Measurements from ENCODE around the gene C5orf24. TPM values are rescaled to one million over a fixed set of nuclear protein-coding genes. Genes with fewer than 3 reads are reported as not detected.

Gene C5orf24
- total RNA-seq, 1 donor from 2014 or later, result 36.1 TPM

- no peak overlapping the region for H3K27ac Mint-ChIP-seq
- ATAC-seq (ENCODE audit: low read depth) (no peak), DNase-seq (no peak)
- H3K4me1 Mint-ChIP-seq, result peaks cover 14% of the 10 kb centered on the region
- H3K36me3 Mint-ChIP-seq (ENCODE audit: low read depth), result peaks cover 68% of the 10 kb centered on the region
- ChIA-PET CTCF (interaction anchor here (1.1 kb wide), 1 partner anchor 12 kb away, joined by 9 read pairs; no protein-coding TSS in a partner anchor), POLR2A (interaction anchor here (1.1 kb wide), 1 partner anchor 47 kb away, joined by 3 read pairs; the partner anchor contains the start of gene C5orf24)
- H3K27me3 Mint-ChIP-seq, result no peaks in the 10 kb centered on the region
- TF ChIP-seq CTCF (IDR thresholded peaks at IDR 0.05), result no peak
- no peak overlapping the region for H3K4me3 Mint-ChIP-seq
- intact Hi-C loops (cut with micrococcal nuclease), result no loop called here
- H3K9me3 Mint-ChIP-seq, result no peaks in the 10 kb centered on the region
Observed at GRCh38 chr5:134892282-134892681, 46.5 kb downstream of the C5orf24 start.

- intact Hi-C loops (cut with micrococcal nuclease), result no loop called here
- POLR2A ChIA-PET, result interaction anchor here (1.1 kb wide), 1 partner anchor 48 kb away, joined by 3 read pairs; the partner anchor contains the start of gene C5orf24
- DNase-seq, result no peak
- no peak for TF ChIP-seq CTCF (IDR thresholded peaks at IDR 0.05)
- no peak for ATAC-seq (ENCODE audit: low read depth)
- CTCF ChIA-PET, result no interaction called here
- Mint-ChIP-seq H3K27ac (no peak overlapping the region), H3K27me3 (no peaks in the 10 kb centered on the region), H3K36me3 (ENCODE audit: low read depth) (peaks cover 63% of the 10 kb centered on the region), H3K4me3 (no peak overlapping the region), H3K4me1 (peaks cover 14% of the 10 kb centered on the region), H3K9me3 (no peaks in the 10 kb centered on the region)
Observed at GRCh38 chr5:134892926-134893325, 47.2 kb downstream of the C5orf24 start.

GRCh38 chr5:134893748-134894505 is 48.2 kb downstream of the C5orf24 start:
- DNase-seq (no peak), ATAC-seq (ENCODE audit: low read depth) (no peak)
- Mint-ChIP-seq H3K4me1 (peaks cover 14% of the 10 kb centered on the region), H3K27ac (no peak overlapping the region), H3K27me3 (no peaks in the 10 kb centered on the region), H3K9me3 (no peaks in the 10 kb centered on the region), H3K36me3 (ENCODE audit: low read depth) (peaks cover 64% of the 10 kb centered on the region), H3K4me3 (no peak overlapping the region)
- ChIA-PET POLR2A (no interaction called here), CTCF (interaction anchor here (1.3 kb wide), 1 partner anchor 11 kb away, joined by 3 read pairs; the partner anchor contains the start of gene PCBD2)
- TF ChIP-seq CTCF (IDR thresholded peaks at IDR 0.05), result no peak
- intact Hi-C loops (cut with micrococcal nuclease), result no loop called here

- ATAC-seq (ENCODE audit: low read depth) (peak; percentile 16), DNase-seq (no peak)
- ChIA-PET POLR2A (interaction anchor here (0.7 to 4.9 kb wide), 7 partner anchors 25 to 530 kb away, joined by 3 to 55 read pairs (median 4); partner anchors contain the start of genes C5orf24, CAMLG, CDKN2AIPNL and TXNDC15), CTCF (interaction anchor here (0.6 to 1.2 kb wide), 4 partner anchors 53 to 855 kb away, joined by 3 to 4 read pairs (median 3); partner anchors contain the start of genes C5orf24 and CAMLG)
- H3K4me3 Mint-ChIP-seq, result peak overlapping the region; percentile 69
- H3K9me3 Mint-ChIP-seq, result no peaks in the 10 kb centered on the region
- intact Hi-C loops (cut with micrococcal nuclease), result loop anchor here (5.0 kb wide), 1 partner anchor 360 kb away; no protein-coding TSS in a partner anchor
- peaks cover 37% of the 10 kb centered on the region for H3K4me1 Mint-ChIP-seq
- H3K27ac Mint-ChIP-seq, result peak overlapping the region; percentile 93
- H3K36me3 Mint-ChIP-seq (ENCODE audit: low read depth), result peaks cover 23% of the 10 kb centered on the region
- no peaks in the 10 kb centered on the region for H3K27me3 Mint-ChIP-seq
- no peak for TF ChIP-seq CTCF (IDR thresholded peaks at IDR 0.05)
Observed at GRCh38 chr5:134902071-134902801, 56.5 kb downstream of the C5orf24 start.
